ENCODE measurements around the gene ANO9.

Gene ANO9

GRCh38 chr11:476416-476815 lies 34.6 kb upstream of the ANO9 start:
- TF ChIP-seq ZFX (IDR thresholded peaks at IDR 0.05) (no peak), CTCF (conservative IDR thresholded peaks at IDR 0.05) (no peak)
- no peak overlapping the region for H3K27ac ChIP-seq

DNA sequence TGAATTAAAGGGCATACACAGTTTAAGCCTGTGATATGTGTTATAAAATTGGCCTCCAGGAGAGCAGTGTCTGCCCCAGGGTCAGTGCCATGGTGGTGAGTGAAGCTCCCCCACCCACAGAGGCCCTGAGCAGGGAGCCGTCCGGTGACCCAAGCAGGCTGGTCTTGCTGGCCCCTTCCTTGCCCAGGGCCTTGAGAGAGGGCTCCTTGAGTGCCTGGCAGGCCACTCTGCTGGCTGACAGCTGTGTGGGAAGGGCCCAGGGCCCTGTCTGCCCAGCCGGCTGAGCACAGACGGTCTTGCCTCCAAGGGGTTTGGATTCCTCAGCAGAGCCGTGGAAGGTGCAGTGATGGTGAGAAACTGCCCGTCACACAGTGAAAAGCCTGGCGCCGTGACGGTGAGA lies 34.1 kb upstream of the ANO9 start:
- TF ChIP-seq ZFX (IDR thresholded peaks at IDR 0.05) (no peak), CTCF (conservative IDR thresholded peaks at IDR 0.05) (no peak)
- no peak overlapping the region for H3K27ac ChIP-seq

DNA sequence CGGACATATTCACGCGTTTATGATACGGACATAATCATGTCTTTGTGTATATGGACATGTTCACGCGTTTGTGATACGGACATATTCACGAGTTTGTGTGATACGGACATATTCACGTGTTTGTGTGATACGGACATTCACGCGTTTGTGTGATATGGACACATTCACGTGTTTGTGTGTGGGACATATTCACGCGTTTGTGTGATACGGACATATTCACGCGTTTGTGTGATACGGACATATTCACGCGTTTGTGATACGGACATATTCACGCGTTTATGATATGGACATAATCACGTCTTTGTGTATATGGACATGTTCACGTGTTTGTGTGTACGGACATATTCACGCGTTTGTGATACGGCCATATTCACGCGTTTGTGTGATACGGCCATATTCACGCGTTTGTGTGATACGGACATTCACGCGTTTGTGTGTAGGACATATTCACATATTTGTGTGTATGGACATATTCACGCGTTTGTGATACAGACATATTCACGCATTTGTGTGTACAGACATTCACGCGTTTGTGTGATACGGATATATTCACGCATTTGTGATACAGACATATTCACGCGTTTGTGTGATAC lies 33.2 kb upstream of the ANO9 start:
- TF ChIP-seq CTCF (conservative IDR thresholded peaks at IDR 0.05) (no peak), ZFX (IDR thresholded peaks at IDR 0.05) (no peak)
- H3K27ac ChIP-seq = no peak overlapping the region

DNA sequence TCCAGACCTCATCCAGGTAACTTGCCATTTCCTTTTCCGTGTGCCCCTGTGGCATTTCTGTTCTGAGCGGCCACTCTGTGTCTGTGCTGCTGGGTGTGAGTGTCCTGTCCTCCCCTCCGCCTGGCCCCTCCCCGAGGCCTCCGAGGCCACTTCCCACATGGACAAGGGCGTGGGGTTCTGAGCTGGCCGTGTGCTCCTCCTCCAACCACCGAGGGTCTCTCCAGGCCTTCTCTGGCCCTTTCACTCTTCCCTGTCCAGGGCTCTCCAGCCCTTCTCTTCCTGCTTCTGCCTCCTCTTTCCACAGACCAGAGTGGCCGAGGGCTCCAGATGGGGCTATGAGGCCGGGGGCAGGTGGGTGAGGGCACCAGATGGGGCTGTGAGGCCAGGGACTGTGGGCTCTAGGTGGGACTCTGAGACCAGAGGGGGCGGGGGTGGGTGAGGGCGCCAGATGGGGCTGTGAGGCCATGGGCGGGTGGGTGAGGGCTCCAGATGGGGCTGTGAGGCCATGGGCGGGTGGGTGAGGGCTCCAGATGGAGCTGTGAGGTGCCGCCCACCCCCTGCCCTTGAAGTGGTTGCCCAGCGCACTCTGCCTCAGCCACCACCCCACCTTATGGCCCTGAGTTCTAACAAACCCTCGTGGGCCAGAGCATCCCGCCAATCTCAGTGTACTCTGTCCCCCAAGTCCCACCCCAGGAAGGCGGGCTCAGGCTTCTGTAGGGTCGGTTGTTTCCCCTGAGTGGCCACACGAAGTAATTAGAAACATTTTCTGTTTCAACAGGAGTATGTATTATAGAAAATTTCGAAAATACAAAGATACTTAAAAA lies 32.4 kb upstream of the ANO9 start:
- TF ChIP-seq CTCF (conservative IDR thresholded peaks at IDR 0.05) (no peak), ZFX (IDR thresholded peaks at IDR 0.05) (no peak)
- H3K27ac ChIP-seq = no peak overlapping the region

DNA sequence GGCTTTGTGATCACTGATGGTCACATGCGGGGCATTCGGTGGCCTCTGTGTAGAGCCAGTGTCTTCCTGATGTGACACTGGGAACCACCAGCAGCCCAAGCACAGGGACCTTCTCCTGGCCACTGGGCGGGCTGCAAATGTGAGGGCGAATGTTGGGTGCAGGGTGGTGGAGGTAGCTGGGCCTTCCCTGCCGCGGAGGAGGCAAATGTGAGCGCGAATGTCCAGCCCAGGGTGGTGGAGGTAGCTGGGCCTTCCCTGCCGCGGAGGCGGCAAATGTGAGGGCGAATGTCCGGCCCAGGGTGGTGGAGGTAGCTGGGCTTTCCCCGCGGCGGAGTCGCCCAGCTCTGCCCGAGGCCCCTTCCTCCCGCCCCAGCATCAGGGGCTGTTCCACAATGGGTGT lies 31.6 kb upstream of the ANO9 start:
- H3K27ac ChIP-seq = no peak overlapping the region
- TF ChIP-seq ZFX (IDR thresholded peaks at IDR 0.05) (no peak), CTCF (conservative IDR thresholded peaks at IDR 0.05) (no peak)

- TF ChIP-seq CTCF (conservative IDR thresholded peaks at IDR 0.05) (no peak), ZFX (IDR thresholded peaks at IDR 0.05) (no peak)
- no peak overlapping the region for H3K27ac ChIP-seq
Measured at GRCh38 chr11:472816-473215, 31.0 kb upstream of the ANO9 start.

- no peak overlapping the region for H3K27ac ChIP-seq
- TF ChIP-seq CTCF (conservative IDR thresholded peaks at IDR 0.05) (no peak), ZFX (IDR thresholded peaks at IDR 0.05) (no peak)
Measured at GRCh38 chr11:472272-472671, 30.5 kb upstream of the ANO9 start.
